SK-N-SH treated with all-trans-retinoic acid at 6 μM for 48 hours (cell line): ENCODE data around the gene ARAP1.

ENCODE experiments used
- ATAC-seq: fragments of 200-7000 bp; cut with Tn5 transposase; 3 replicates; pipeline ENCODE4 v1.9.1; 2020; ENCODE audit warnings: mild to moderate bottlenecking, moderate library complexity
- ARNTL ChIP-seq: fragments of 450-650 bp; formaldehyde crosslinking; IDR thresholded peaks from 2 replicates; pipeline ENCODE4 v1.5.0; 2020; ENCODE audit warnings: low read depth, mild to moderate bottlenecking, moderate library complexity, borderline replicate concordance
- BACH2 ChIP-seq: fragments of 250-450 bp; sonication (Bioruptor Pico); IDR thresholded peaks from 2 replicates; pipeline ENCODE4 v1.9.0; 2021; ENCODE audit warnings: mild to moderate bottlenecking, borderline replicate concordance
- GLIS3 ChIP-seq: fragments of 250-450 bp; sonication (Bioruptor Pico); IDR thresholded peaks from 2 replicates; pipeline ENCODE4 v1.5.0; 2020; ENCODE audit warnings: mild to moderate bottlenecking, moderate library complexity
- ISL1 ChIP-seq: fragments of 250-450 bp; sonication (Bioruptor Pico); IDR thresholded peaks from 2 replicates; pipeline ENCODE4 v2.1.2; 2022; ENCODE audit warnings: mild to moderate bottlenecking, moderate library complexity
- OSR1 ChIP-seq: fragments of 250-450 bp; sonication (Bioruptor Pico); IDR thresholded peaks from 2 replicates; pipeline ENCODE4 v1.8.0; 2022; ENCODE audit warnings: moderate library complexity, mild to moderate bottlenecking, inconsistent platforms
- RARB ChIP-seq: fragments of 250-450 bp; sonication (Bioruptor Pico); IDR thresholded peaks from 2 replicates; pipeline ENCODE4 v1.8.0; 2021; ENCODE audit warnings: mild to moderate bottlenecking, moderate library complexity
- SNAI2 ChIP-seq: fragments of 250-450 bp; sonication (Bioruptor Pico); IDR thresholded peaks from 2 replicates; pipeline ENCODE4 v1.5.0; 2020; ENCODE audit warnings: mild to moderate bottlenecking, moderate library complexity
- TCF4 ChIP-seq: fragments of 250-450 bp; sonication (Bioruptor Pico); IDR thresholded peaks from 2 replicates; pipeline ENCODE4 v1.8.0; 2021; ENCODE audit warnings: mild to moderate bottlenecking, moderate library complexity, borderline replicate concordance
- TOX ChIP-seq: fragments of 250-450 bp; sonication (Bioruptor Pico); IDR thresholded peaks from 2 replicates; pipeline ENCODE4 v1.8.0; 2021; ENCODE audit warnings: mild to moderate bottlenecking, moderate library complexity, borderline replicate concordance
- ZC3H10 ChIP-seq: fragments of 250-450 bp; sonication (Bioruptor Pico); IDR thresholded peaks from 2 replicates; pipeline ENCODE4 v1.5.1; 2021; ENCODE audit warnings: mild to moderate bottlenecking, moderate library complexity
- ZFP30 ChIP-seq: fragments of 450-650 bp; formaldehyde crosslinking; IDR thresholded peaks from 2 replicates; pipeline ENCODE4 v1.5.0; 2022; ENCODE audit warnings: mild to moderate bottlenecking, moderate library complexity
- ZNF8 ChIP-seq: fragments of 450-650 bp; formaldehyde crosslinking; IDR thresholded peaks from 2 replicates; pipeline ENCODE4 v1.5.0; 2020; ENCODE audit warnings: mild to moderate bottlenecking, moderate library complexity
- TF ChIP-seq, protein P1 (sequence below): fragments of 250-450 bp; sonication (Bioruptor Pico); IDR thresholded peaks from 2 replicates; pipeline ENCODE4 v1.8.0; 2020; ENCODE audit warnings: mild to moderate bottlenecking, moderate library complexity, borderline replicate concordance
- TF ChIP-seq, protein P2 (sequence below): fragments of 250-450 bp; sonication (Bioruptor Pico); IDR thresholded peaks from 2 replicates; pipeline ENCODE4 v1.5.0; 2020; ENCODE audit warnings: mild to moderate bottlenecking, moderate library complexity
- TF ChIP-seq, protein P3 (sequence below): fragments of 250-450 bp; sonication (Bioruptor Pico); IDR thresholded peaks from 2 replicates; pipeline ENCODE4 v1.5.1; 2020; ENCODE audit warnings: low read depth, mild to moderate bottlenecking, moderate library complexity

ARAP1 gene

DNA sequence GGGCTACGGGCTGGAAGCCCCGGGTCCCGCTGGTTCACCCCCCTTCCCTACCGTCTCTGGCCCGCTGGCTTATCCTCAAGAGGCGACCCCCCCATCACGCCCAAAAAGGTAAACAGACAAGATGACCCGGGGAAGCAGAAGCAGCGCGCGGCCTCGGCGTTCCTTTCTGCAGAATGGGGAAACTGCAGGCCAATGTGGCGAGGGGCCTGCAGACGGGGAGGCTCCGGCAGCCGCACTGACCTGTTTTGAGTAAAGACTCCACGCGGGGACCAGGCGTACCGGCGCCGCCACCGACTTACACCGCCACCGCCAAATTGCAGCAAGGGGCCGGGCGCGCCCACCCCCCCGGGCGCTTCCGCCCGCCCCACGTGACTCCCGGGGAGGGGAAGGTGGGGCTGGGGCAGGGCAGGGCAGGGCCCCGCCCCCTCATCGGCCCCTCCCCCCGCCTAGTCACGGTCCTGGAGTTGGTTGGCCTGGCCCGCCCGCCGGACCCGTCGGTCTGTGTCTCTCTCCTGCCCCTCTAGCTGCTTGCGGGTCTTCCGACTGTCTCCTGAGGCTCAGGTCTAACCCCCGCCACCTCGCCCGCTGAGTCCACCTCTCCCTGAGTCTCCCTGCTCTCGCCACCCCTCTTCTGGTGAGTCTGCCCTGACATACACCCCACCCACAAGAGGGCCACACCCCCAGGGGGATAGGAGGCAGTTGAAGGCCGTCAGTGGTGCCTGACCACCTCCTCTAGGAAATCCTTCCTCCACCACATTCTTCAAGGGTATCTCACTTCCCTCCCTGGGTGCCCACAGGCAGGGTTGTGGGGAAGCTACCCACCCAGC, at the start of gene ARAP1:
ARAP1 (minus strand) TSS at position 321 of the 827 bp plus-strand sequence. CDS start 25,280 bp downstream, outside the sequence.
- TF ChIP-seq, protein P1, sequence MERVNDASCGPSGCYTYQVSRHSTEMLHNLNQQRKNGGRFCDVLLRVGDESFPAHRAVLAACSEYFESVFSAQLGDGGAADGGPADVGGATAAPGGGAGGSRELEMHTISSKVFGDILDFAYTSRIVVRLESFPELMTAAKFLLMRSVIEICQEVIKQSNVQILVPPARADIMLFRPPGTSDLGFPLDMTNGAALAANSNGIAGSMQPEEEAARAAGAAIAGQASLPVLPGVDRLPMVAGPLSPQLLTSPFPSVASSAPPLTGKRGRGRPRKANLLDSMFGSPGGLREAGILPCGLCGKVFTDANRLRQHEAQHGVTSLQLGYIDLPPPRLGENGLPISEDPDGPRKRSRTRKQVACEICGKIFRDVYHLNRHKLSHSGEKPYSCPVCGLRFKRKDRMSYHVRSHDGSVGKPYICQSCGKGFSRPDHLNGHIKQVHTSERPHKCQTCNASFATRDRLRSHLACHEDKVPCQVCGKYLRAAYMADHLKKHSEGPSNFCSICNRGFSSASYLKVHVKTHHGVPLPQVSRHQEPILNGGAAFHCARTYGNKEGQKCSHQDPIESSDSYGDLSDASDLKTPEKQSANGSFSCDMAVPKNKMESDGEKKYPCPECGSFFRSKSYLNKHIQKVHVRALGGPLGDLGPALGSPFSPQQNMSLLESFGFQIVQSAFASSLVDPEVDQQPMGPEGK (CRISPR knock-in tag), result peak; percentile 78
- TF ChIP-seq, protein P2, sequence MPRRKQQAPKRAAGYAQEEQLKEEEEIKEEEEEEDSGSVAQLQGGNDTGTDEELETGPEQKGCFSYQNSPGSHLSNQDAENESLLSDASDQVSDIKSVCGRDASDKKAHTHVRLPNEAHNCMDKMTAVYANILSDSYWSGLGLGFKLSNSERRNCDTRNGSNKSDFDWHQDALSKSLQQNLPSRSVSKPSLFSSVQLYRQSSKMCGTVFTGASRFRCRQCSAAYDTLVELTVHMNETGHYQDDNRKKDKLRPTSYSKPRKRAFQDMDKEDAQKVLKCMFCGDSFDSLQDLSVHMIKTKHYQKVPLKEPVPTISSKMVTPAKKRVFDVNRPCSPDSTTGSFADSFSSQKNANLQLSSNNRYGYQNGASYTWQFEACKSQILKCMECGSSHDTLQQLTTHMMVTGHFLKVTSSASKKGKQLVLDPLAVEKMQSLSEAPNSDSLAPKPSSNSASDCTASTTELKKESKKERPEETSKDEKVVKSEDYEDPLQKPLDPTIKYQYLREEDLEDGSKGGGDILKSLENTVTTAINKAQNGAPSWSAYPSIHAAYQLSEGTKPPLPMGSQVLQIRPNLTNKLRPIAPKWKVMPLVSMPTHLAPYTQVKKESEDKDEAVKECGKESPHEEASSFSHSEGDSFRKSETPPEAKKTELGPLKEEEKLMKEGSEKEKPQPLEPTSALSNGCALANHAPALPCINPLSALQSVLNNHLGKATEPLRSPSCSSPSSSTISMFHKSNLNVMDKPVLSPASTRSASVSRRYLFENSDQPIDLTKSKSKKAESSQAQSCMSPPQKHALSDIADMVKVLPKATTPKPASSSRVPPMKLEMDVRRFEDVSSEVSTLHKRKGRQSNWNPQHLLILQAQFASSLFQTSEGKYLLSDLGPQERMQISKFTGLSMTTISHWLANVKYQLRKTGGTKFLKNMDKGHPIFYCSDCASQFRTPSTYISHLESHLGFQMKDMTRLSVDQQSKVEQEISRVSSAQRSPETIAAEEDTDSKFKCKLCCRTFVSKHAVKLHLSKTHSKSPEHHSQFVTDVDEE, result 0 out of 2 replicates have a peak, but pooled peaks have one; percentile 25
- TF ChIP-seq GLIS3 (CRISPR knock-in tag) (no peak), ZNF8 (CRISPR knock-in tag) (peak; percentile 59; the same call in 1 of the 2 replicates)
- TF ChIP-seq, protein P3, sequence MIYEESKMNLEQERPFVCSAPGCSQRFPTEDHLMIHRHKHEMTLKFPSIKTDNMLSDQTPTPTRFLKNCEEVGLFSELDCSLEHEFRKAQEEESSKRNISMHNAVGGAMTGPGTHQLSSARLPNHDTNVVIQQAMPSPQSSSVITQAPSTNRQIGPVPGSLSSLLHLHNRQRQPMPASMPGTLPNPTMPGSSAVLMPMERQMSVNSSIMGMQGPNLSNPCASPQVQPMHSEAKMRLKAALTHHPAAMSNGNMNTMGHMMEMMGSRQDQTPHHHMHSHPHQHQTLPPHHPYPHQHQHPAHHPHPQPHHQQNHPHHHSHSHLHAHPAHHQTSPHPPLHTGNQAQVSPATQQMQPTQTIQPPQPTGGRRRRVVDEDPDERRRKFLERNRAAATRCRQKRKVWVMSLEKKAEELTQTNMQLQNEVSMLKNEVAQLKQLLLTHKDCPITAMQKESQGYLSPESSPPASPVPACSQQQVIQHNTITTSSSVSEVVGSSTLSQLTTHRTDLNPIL (CRISPR knock-in tag), result no peak
- TF ChIP-seq, all 23 proteins: peak for 3
- peak; percentile 88 for ATAC-seq

DNA sequence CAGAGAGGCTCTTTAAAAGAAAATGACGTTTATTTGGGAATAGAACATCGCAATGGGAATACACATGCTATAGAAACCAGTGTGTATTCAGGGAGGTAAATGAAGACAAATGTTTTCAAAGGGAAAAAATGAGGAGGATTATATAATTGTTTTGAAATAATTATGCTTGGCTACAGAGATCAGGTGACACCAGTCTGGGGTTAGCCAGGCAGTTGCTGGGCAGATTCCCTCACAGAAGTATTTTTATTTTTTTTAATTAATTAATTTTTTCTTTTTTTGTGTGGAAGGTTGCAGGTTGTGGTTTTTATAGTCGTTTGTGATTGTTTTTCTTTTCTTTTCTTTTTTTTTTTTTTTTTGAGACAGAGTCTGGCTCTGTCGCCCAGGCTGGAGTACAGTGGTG, 47.2 kb upstream of the ARAP1 start:
- TF ChIP-seq ZC3H10 (no peak), RARB (CRISPR knock-in tag) (no peak), OSR1 (CRISPR knock-in tag) (no peak)
- peak; percentile 58; the same call in 2 of the 3 replicates for ATAC-seq

DNA sequence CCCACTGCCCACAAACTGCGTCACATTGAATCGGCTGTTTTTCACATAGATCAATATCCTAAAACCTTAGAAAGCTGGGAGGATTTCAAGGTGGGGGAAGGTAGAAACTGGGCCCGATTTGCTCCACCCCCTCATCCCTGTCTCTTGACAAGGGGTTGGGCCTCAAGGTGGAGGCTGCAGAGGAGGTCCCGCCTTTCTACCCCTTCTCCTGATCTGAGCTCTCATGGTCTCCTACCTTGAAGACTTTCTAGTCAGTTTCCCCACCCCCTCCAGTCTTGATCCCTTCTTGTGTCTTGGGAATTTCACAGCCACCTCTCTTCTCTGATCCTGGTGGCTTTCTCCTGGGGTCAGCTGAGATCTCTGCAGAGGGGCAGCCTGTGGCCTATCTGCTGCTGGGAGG, 46.2 kb upstream of the ARAP1 start:
- ATAC-seq, result no peak
- TF ChIP-seq OSR1 (CRISPR knock-in tag) (no peak), GLIS3 (CRISPR knock-in tag) (no peak), BACH2 (CRISPR knock-in tag) (no peak), SNAI2 (CRISPR knock-in tag) (no peak), ARNTL (CRISPR knock-in tag) (no peak), TOX (no peak), ZFP30 (no peak), ISL1 (CRISPR knock-in tag) (no peak), ZC3H10 (no peak)
- TF ChIP-seq, protein P1 (CRISPR knock-in tag), result no peak
- TF ChIP-seq, protein P3 (CRISPR knock-in tag), result no peak
- TF ChIP-seq, all 23 proteins: peak for 0

DNA sequence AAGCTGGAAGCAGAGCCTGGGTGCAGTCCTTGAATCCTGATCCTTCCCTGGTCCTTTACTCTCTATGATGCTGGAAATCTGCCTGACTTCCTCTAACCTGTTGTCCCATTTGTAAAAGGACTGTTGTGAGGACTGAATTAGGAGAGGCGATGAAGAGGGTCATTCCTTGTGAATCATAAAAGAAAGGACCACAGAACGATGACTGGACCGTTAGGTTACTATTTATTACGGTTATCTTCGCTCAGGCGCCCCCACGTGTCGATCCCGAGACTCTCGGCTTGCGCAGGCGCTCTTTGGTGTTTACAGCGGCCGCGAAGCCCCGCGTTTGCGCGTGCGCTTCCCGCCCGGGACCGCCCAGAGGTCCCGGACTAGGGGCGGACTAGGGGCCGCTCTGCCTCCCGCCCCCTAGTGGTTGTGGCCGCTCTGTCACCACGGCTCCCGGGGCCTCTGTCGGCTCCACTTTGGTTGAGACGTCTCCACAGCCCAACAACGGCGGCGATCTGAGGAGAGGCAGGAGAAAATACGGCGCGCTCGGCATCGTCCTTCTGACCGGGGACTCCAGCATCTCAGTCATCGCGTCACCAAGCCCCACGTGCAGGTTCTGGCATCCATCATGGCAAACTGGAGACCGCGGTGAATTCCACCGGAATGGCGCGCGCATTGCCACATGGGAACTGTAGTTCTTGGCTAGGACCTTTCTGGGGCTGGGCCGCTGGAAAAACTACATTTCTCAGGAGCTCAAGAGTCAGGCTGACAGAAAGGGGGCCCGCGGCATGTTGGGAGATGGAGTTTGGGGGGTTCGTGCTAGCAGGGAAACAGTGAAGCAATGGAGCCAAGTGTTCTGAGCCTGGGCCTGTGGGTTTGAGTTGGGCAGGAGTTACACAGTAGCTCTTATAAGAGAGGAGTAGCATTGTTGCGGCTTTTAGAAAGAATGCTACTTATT, 41.5 kb upstream of the ARAP1 start, which contains the start of gene STARD10:
STARD10 (minus strand) TSS at position 623 of the 943 bp plus-strand sequence. CDS start 12,866 bp downstream, outside the sequence.
- no peak for TF ChIP-seq GLIS3 (CRISPR knock-in tag)
- TF ChIP-seq, protein P2, result no peak; the same call in 1 of the 2 replicates
- peak; percentile 52; the same call in 1 of the 2 replicates for TF ChIP-seq TCF4 (CRISPR knock-in tag)
- peak; percentile 96 for ATAC-seq
